GM18526 (cell line): Measurements from ENCODE around the gene ALPI.

Experiments used
- POLR2A ChIP-seq: IDR thresholded peaks from 3 replicates; pipeline ENCODE4 v1.6.1; 2011; ENCODE audit not compliant: insufficient read length; ENCODE audit errors: extremely low read depth

The ALPI gene

DNA sequence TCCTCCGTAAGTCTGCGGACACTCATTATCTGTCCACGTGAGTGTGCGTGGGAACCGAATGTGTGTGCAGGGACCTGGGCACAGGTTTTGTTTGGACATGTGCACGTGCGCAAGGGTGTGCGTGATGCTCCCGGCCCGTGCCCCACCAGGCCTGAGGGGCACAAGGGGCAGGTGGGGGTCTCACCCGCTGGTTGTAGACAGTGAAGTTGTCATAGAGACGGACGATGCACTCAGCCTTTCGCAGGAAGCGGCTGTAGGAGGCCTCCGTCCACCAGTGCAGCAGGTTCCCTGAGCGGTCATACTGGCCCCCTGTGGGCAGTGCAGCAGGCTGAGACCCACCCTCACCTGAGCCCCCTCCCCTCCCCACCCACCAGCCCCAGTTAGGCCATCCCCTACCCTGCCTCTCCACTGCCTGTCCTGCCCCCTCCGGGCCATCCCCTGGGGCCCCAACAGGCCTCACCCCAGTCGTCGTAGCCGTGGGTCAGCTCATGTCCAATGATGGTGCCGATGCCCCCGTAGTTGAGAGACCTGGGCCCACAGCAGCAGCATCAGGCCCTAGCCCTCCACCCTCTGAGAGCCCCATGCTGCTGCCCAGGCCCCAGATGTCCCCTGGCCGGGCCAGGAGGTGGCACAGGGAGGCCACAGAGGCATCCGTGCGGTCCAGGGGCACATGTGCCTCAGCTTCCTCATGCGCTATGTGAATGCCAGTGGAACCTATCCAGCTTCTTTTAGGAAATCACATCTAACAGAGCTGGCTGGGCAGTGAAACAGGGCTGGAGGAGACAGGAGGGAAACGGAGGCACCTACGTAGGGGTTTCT is 25.6 kb downstream of the ALPI start:
- TF ChIP-seq POLR2A: no peak

DNA sequence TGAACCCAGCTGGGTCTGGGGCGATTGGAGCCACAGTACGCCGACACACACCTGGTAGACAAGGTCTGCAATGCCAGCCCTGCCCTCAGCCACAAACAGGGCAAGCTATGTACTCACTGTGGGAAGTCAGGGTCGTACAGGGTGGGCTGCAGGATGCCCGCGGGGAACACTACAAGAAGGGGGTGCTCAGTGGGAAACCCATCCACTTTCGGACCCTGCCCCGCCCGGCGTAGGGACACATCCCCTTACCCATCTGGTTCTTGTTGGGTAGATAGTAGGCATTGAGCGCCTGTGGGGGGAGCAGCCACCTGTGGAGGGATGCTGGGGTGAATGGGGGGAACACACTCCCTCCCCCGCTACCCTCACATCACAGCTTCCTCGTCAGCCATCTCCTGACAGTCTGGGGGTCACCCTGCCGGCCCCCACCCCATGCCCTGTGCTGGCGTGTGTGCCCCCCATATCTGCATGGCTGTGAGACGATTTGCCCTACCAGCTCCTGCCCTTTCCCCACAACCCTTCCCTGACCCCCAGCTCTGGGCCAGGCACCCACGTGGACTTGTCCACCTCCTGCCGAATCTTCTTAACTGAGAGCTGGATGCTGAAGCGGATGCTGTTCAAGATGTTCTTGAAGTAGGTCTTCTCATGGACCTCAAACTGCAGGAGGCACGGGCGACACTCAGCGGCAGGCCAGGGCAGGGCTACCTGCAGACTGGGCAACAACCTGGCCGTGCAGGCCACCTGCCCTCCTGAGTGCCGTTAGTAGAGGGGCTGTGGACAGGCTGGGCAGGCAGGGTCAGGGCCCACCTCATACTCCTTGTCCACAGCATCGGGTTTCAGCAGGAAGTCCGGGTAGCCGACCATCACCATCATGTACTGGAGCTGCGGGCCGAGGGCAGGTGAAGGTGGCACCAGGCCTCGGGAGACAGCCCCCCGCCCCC is 26.6 kb downstream of the ALPI start:
- TF ChIP-seq POLR2A: no peak

DNA sequence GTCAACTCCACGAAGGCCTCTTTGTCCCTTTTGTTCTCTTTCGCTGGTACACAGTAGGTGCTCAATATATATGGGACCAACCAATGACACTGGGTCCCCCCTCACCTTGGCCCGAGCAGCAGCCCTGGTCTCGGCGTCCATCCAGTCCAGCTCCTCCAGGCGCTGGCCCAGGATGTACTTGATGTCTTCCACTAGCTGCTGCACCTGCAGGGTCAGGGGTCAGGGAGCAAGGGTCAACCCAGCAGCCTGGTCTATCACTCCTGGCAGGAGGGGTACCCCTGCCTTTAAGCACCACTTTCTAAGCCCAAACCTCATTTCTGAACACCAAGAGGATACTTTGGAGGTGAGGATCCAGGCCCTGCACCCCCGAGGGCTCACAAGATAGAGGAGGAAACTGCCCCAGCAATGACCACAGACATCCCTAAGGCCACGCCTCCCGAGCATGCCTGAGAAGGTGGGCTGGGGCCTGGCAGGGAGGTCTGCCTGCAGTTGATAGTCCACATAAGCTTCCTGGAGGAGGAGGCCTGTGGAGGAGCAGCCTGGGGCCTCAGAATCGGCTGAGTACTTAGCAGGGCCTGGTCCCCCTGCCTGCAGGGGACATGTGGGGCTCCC is 27.5 kb downstream of the ALPI start:
- no peak for TF ChIP-seq POLR2A

DNA sequence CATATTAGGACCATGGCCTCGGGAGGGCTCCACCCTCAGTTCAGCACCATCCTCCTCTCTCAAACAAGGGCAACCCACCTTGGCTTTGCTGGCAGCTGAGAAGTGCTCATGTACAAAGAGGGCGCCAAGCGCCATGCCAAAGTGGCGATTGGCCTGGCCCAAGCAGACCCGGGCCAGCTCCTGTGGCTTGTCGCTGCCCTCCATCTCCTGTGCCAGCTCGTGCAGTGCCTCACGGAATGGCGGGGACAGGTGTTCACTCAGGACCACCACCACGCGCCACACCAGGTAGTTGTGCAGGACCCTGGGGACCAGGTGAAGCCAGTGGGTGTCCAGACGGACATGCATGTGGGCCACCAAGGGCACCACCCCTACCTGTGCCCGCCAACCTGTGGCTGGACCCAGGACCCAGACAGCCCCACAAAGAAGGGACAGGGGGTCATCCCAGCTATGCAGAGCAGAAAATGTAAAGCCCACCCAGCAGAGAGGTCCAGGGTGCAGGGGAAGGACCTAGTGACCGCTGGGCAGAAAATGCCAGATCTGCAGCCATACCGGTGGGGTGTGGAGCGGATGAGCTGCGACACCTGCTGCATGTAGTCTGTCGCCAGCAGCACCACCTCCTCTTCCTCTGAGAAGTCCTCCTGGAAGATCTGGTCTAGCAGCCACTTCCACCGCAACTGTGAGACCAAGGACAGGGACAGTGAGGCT is 28.1 kb downstream of the ALPI start:
- no peak for TF ChIP-seq POLR2A

DNA sequence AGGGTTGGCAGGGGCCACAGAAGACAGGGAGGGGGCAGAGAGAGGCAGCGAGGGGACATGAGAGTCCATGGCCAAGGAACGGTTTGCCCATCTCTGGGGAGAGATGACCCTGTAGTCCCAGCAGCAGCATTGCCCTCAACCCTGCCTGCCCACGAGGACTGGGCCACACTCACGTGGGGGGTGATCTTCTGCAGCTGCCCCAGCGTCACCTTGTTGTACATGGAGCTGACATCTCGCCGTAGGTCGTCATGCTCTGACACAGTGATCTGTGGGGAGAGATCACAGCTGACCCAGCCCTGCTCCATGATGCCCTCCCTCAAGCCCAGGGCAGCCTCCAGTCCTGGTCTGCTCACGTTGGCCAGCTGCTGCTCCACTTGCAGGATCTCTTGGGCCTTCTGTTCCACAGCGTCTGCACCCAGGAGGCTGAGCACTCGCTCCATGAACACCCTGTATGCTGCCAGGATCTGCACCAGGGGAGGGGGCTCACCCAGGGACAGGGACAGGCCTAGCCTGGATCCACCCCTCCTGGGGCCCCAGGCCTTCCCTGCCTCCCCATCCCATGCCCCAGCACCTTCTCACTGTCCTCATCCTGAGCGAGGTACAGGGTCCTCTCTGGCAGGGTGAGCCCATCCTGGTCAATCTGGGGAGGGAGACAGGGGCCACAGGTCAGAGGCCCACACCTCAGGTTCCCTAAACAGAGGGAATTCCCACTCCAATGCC is 28.8 kb downstream of the ALPI start:
- no peak for TF ChIP-seq POLR2A

DNA sequence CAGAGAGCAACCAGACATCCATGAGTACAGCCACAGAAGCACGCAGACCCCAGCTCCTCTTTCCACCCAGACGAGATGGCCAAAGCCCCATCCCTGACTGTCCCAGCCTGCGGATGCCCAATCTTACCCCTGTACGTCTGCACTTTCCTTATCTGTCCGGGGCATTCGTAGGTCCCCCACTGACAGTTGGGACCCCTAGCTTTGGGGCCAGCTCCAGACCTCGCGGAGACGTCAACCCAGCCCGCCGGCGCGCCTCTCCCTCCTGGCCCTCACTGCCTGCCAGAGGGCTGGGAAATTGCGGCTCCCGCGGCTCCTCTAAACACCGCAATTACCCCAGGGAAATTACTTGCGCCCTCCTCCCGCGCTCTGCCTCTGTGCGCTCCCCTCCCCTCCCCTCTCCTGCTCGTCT is 29.4 kb downstream of the ALPI start:
- TF ChIP-seq POLR2A: no peak

DNA sequence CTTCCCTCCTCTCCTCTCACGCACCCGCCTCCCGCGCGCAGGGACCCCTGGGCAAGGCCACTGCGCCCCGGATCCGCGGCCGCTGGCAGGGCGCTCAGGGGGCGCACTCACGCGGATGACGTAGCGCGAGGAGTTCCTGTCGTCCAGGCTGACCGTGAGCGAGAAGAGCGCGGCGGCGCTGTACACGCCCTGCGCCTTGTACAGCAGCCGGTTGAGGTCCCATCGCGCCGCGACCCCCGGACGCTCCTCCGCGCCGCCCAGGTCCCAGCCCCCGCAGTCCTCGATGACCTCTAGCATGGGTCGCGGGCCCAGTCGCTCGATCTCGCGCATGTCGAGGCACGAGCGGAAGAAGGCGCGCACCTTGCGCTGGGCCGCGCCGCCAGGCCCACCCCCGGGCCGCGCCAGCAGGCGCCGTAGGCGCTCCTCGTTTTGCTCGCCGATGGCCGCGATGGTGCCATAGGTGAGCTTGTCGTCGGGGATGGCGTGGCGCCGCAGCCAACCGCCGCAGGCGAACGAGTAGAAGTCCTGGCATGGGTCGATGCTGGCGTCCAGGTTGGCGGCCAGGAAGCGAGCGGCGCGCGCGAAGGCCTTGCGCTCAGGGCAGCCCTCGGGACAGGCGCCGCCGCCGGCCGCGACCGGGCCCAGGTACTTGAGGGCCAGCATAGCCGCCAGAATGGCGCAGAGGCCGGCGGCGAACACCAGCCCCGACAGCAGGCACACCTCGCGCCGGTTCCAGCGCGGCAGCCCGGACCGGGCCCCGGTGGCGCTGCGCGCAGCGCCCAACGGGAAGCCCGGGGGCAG is 30.0 kb downstream of the ALPI start:
- TF ChIP-seq POLR2A: no peak

DNA sequence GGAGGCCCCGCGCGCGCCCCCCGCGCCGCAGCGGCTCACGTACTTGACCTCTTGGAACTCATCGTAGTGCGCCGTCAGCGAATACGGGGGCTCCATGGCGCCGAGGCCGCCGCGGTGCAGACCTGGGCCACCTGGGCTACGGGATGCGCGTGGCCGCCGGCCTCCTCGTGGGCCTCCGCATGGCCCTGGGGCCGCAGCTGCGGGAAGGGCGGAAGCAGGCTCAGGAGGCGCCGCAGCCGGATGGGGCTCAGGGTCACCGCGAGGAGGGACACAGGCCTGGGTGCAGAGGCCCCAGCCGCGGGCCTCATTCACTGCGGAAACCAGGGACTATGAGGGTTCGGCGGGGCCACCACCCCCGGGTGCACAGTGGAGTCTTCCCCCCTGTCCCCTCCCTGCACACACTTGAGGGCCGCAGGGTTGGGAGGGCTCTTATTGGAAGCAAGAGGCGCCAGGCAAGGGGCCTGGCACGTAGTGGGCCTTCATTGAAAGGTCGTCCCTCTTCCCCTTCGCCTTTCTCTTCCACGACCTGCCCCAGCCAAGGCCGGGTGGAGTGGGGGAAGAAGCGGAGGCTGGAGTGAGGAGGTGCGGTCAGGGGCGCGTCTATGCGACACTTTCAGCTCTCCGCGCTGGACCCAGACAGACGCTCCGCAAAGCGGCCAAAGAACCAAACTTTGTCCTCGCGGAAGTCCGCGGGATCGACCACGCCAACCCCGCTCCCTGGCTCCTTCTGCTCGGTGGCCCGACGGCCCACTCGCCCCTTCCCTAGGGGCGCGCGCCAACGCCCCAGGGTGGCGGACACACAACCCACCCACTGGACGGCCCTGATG is 30.8 kb downstream of the ALPI start:
- TF ChIP-seq POLR2A: no peak

DNA sequence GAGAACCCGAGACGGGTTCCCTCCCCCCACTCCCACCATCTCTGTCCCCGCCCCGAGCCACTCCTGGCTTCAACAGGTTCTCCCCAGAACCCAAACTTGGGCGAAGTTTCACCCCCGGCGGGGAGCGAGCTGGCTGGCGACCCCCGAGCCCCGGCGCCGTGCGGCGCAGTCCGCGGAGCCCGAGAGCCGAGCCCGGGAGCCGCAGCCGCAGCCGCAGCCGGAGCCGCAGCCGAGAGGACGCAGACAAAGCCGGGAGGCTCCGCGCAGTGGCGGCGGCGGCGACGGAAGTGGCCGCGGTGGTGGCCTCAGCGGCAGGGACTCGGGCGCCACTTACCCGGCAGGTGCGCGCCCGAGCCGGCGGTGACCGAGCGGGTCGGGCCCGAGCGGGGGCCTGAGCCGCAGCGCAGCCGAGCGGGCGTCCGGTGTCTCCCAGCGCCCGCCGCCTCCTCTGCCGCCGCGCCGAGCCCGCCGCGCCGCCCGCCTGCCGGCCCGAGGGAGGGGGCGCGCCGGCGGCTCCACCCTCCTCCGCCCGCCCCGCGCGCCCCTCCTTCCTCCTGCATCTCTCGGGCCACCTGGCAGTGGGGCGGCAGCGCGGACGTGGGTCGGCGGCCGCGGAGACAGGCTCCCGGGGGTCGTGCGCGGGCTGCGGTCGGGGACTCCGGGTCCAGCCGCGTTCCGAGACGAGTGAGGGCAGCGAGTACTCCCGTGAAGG is 31.6 kb downstream of the ALPI start, which contains the start of gene ECEL1:
ECEL1 (minus strand) TSS at position 450 of the 712 bp plus-strand sequence. CDS start 1,181 bp downstream, outside the sequence.
- no peak for TF ChIP-seq POLR2A

DNA sequence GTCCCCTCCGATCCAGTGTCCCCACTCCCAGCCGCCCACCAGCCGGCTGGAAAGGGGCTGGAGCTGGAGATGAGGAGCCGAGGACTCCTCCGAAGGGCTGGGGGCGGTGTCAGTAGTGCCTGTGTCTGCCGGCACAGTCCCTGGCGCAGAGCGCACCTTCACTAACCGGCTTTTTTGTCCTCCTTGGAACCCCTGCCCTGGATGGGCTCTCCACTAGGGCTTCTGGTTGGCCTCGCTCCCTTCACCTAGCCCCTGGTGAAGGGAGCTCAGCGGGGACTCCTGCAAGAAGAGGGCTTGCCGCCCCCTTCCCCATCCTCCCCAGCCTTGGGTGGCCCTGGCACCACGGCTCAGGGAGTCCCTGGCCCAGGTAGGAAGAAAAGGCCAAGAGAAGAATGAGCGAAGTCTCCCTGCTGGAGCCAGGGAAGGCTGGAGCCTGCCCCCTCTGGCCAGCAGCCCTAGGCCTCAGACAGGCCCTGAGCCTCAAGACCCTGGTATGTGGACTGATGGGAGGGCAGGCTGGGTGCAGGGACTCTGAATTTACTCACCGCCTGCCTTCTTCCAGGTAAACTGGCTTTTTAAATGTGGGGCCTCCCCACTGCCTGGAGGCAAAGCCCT is 32.3 kb downstream of the ALPI start:
- TF ChIP-seq POLR2A: no peak

DNA sequence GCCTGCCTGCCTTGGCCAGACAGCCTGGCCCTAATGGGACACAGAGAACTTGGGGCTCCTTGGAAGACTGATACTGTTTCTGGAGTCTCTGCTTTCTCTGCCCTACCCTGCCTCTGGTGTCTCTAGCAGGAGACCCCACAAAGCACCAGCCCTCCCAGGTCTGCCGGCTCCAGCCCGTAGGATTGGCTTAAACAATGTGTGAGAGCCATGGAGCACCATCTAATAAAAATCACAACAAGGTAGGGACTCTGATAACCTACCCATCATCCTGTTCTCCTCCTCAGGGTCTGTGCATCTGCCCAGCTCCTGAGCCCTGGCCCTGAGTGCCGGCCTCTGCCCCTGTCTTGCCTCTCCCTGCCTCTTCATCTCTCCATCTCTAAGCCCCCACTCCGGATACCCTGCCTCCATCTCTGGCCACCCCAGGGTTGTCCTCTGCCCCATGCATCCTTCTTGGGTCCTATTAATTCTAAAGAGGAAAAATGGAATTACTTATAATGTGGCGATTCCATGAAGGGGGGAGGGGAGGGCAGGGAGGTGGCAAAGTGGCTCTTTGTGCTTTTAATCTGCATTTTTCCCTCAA is 32.9 kb downstream of the ALPI start:
- TF ChIP-seq POLR2A: no peak
